ENCODE measurements around the gene FAM184A. TPM values are rescaled to one million over a fixed set of nuclear protein-coding genes. Genes with fewer than 3 reads are reported as not detected.

Gene FAM184A
- total and polyA plus RNA-seq, 9 of the 15 experiments (the other 6 are each of a cell fraction or from before 2014, with no cell fraction given), result 6.4 to 18.7 (median 13.1) TPM

DNA sequence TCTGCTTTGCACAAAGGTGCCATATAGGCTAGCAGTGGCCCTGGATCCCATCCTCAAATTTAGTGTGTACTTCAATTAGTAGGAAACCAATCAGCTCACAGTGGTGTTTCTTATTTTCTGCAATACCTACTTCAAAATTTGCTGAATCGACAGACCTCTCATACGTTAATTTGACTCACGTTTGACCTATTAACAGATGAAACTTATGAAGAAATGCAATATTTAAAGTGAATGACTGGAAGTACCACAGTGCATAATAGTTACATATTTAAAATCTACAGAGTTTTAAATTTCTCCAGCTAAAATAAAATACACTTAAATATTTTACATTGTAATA, 95.9 kb downstream of the FAM184A start (continued):
- TF ChIP-seq, protein P1, sequence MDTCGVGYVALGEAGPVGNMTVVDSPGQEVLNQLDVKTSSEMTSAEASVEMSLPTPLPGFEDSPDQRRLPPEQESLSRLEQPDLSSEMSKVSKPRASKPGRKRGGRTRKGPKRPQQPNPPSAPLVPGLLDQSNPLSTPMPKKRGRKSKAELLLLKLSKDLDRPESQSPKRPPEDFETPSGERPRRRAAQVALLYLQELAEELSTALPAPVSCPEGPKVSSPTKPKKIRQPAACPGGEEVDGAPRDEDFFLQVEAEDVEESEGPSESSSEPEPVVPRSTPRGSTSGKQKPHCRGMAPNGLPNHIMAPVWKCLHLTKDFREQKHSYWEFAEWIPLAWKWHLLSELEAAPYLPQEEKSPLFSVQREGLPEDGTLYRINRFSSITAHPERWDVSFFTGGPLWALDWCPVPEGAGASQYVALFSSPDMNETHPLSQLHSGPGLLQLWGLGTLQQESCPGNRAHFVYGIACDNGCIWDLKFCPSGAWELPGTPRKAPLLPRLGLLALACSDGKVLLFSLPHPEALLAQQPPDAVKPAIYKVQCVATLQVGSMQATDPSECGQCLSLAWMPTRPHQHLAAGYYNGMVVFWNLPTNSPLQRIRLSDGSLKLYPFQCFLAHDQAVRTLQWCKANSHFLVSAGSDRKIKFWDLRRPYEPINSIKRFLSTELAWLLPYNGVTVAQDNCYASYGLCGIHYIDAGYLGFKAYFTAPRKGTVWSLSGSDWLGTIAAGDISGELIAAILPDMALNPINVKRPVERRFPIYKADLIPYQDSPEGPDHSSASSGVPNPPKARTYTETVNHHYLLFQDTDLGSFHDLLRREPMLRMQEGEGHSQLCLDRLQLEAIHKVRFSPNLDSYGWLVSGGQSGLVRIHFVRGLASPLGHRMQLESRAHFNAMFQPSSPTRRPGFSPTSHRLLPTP (IDR thresholded peaks at IDR 0.05; ENCODE audit: borderline replicate concordance, extremely low read depth, insufficient read length), result no peak
- TF ChIP-seq ZNF232 (CRISPR knock-in tag; IDR thresholded peaks at IDR 0.05), result no peak
- TF ChIP-seq ZNF316 (IDR thresholded peaks at IDR 0.05), result peak; percentile 86
- no peak for TF ChIP-seq POLR2G (IDR thresholded peaks at IDR 0.05; ENCODE audit: low read depth, low read length)
- TF ChIP-seq, protein P2, sequence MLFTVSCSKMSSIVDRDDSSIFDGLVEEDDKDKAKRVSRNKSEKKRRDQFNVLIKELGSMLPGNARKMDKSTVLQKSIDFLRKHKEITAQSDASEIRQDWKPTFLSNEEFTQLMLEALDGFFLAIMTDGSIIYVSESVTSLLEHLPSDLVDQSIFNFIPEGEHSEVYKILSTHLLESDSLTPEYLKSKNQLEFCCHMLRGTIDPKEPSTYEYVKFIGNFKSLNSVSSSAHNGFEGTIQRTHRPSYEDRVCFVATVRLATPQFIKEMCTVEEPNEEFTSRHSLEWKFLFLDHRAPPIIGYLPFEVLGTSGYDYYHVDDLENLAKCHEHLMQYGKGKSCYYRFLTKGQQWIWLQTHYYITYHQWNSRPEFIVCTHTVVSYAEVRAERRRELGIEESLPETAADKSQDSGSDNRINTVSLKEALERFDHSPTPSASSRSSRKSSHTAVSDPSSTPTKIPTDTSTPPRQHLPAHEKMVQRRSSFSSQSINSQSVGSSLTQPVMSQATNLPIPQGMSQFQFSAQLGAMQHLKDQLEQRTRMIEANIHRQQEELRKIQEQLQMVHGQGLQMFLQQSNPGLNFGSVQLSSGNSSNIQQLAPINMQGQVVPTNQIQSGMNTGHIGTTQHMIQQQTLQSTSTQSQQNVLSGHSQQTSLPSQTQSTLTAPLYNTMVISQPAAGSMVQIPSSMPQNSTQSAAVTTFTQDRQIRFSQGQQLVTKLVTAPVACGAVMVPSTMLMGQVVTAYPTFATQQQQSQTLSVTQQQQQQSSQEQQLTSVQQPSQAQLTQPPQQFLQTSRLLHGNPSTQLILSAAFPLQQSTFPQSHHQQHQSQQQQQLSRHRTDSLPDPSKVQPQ (CRISPR knock-in tag; IDR thresholded peaks at IDR 0.05; ENCODE audit: borderline replicate concordance), result no peak
- no peak for TF ChIP-seq KLF16 (IDR thresholded peaks at IDR 0.05)
- no peak for TF ChIP-seq CXXC5 (CRISPR knock-in tag; IDR thresholded peaks at IDR 0.05)
- no peak for TF ChIP-seq FOXM1 (IDR thresholded peaks at IDR 0.05; ENCODE audit: low read depth)
- no peak for TF ChIP-seq FOXM1 (CRISPR knock-in tag; IDR thresholded peaks at IDR 0.05; ENCODE audit: low read depth)
- TF ChIP-seq CBFA2T3 (IDR thresholded peaks at IDR 0.05), result no peak
- TF ChIP-seq C11orf30 (IDR thresholded peaks at IDR 0.05; ENCODE audit: low read depth), result peak; percentile 81
- TF ChIP-seq MAFK (IDR thresholded peaks at IDR 0.05; ENCODE audit: low read length), result peak; percentile 52; the same call in 1 of the 2 replicates
- no peak for TF ChIP-seq ZNF717 (CRISPR knock-in tag; IDR thresholded peaks at IDR 0.05)
- TF ChIP-seq PTRF (tag; IDR thresholded peaks at IDR 0.05), result no peak
- TF ChIP-seq, protein P3, sequence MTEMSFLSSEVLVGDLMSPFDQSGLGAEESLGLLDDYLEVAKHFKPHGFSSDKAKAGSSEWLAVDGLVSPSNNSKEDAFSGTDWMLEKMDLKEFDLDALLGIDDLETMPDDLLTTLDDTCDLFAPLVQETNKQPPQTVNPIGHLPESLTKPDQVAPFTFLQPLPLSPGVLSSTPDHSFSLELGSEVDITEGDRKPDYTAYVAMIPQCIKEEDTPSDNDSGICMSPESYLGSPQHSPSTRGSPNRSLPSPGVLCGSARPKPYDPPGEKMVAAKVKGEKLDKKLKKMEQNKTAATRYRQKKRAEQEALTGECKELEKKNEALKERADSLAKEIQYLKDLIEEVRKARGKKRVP (CRISPR knock-in tag; IDR thresholded peaks at IDR 0.05), result no peak
- TF ChIP-seq, protein P4, sequence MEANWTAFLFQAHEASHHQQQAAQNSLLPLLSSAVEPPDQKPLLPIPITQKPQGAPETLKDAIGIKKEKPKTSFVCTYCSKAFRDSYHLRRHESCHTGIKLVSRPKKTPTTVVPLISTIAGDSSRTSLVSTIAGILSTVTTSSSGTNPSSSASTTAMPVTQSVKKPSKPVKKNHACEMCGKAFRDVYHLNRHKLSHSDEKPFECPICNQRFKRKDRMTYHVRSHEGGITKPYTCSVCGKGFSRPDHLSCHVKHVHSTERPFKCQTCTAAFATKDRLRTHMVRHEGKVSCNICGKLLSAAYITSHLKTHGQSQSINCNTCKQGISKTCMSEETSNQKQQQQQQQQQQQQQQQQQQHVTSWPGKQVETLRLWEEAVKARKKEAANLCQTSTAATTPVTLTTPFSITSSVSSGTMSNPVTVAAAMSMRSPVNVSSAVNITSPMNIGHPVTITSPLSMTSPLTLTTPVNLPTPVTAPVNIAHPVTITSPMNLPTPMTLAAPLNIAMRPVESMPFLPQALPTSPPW (CRISPR knock-in tag; IDR thresholded peaks at IDR 0.05), result no peak
- no peak for TF ChIP-seq ZNF282 (CRISPR knock-in tag; IDR thresholded peaks at IDR 0.05)
- no peak for TF ChIP-seq ILK (tag; IDR thresholded peaks at IDR 0.05; ENCODE audit: borderline replicate concordance, low read depth)
- TF ChIP-seq MAFF (IDR thresholded peaks at IDR 0.05; ENCODE audit: low read length), result peak; percentile 69
- TF ChIP-seq ZNF3 (CRISPR knock-in tag; IDR thresholded peaks at IDR 0.05), result no peak
- TF ChIP-seq TSC22D4 (tag; IDR thresholded peaks at IDR 0.05), result no peak
- TF ChIP-seq ZKSCAN1 (IDR thresholded peaks at IDR 0.05; ENCODE audit: low read depth, low read length), result no peak
- TF ChIP-seq, protein P5, sequence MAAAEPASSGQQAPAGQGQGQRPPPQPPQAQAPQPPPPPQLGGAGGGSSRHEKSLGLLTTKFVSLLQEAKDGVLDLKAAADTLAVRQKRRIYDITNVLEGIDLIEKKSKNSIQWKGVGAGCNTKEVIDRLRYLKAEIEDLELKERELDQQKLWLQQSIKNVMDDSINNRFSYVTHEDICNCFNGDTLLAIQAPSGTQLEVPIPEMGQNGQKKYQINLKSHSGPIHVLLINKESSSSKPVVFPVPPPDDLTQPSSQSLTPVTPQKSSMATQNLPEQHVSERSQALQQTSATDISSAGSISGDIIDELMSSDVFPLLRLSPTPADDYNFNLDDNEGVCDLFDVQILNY (CRISPR knock-in tag; IDR thresholded peaks at IDR 0.05), result no peak

Measured in K562 (cell line).